AG08396 (cell line): Measurements from ENCODE around the gene KIF1A.
A peak's percentile ranks its signal among the peaks of the same experiment; 100 is the strongest.

Experiments
- DNase-seq: peaks from one replicate; pipeline ENCODE4 v3.0.0; 2012; ENCODE audit warnings: low spot score, mixed read lengths

KIF1A gene

GRCh38 chr2:240819858-240820606 lies at the start of gene KIF1A:
TSS of gene KIF1A (minus strand) at chr2:240820219. CDS start at chr2:240797752, 22,467 bp downstream.
- no peak for DNase-seq

- DNase-seq = no peak
Observed at GRCh38 chr2:240869109-240869955, 49.3 kb upstream of the KIF1A start.

GRCh38 chr2:240868286-240869108 lies 48.5 kb upstream of the KIF1A start, which contains the start of gene AGXT:
TSS of gene AGXT (plus strand) at chr2:240868824. CDS start at chr2:240868866, 42 bp downstream.
- no peak for DNase-seq

GRCh38 chr2:240865391-240865790 lies 45.4 kb upstream of the KIF1A start:
- DNase-seq = no peak

- DNase-seq = no peak
Observed at GRCh38 chr2:240864475-240864874, 44.5 kb upstream of the KIF1A start.

- DNase-seq = no peak
Observed at GRCh38 chr2:240861547-240861946, 41.5 kb upstream of the KIF1A start.

GRCh38 chr2:240858871-240859270 lies 38.9 kb upstream of the KIF1A start:
- no peak for DNase-seq

GRCh38 chr2:240858321-240858720 lies 38.3 kb upstream of the KIF1A start:
- DNase-seq = no peak

- no peak for DNase-seq
Observed at GRCh38 chr2:240857039-240858008, 37.3 kb upstream of the KIF1A start.

- no peak for DNase-seq
Observed at GRCh38 chr2:240856151-240856980, 36.3 kb upstream of the KIF1A start.

- DNase-seq = no peak
Observed at GRCh38 chr2:240855670-240856069, 35.7 kb upstream of the KIF1A start.

GRCh38 chr2:240852671-240853314 lies 32.8 kb upstream of the KIF1A start:
- no peak for DNase-seq

GRCh38 chr2:240851078-240851991 lies 31.3 kb upstream of the KIF1A start:
- DNase-seq = peak; percentile 91

GRCh38 chr2:240850756-240851077 lies 30.7 kb upstream of the KIF1A start:
- no peak for DNase-seq

- DNase-seq = no peak
Observed at GRCh38 chr2:240850026-240850425, 30.0 kb upstream of the KIF1A start.

- no peak for DNase-seq
Observed at GRCh38 chr2:240848900-240849680, 29.1 kb upstream of the KIF1A start.

GRCh38 chr2:240847817-240848216 lies 27.8 kb upstream of the KIF1A start:
- DNase-seq = no peak
